Stimulated activated naive B cell treated with anti-CD40 and anti-IgM and Interleukin-4, amounts not matched to agents 10 μg/mL and 1 μg/mL and 100 μg/mL, for 72 hours (primary cell): ENCODE results near the gene CEP95.
"Not testable (repeated sequence)": the region's sequence is repeated elsewhere in the genome, so short reads cannot be mapped to it uniquely, and the experiment has no call there.

Experiments
- ATAC-seq, 2 donors: fragments of 150-1000 bp; cut with Tn5 transposase; replicated peaks; 2 replicates each; pipeline ENCODE4 v1.10.0; 2021; ENCODE audit warnings: moderate library complexity in 1 of 2
- DNase-seq: peaks from one replicate; pipeline ENCODE4 v3.0.0; 2021
- H3K27ac Mint-ChIP-seq: one replicate; pipeline ENCODE4 v1.8.0; 2022; ENCODE audit warnings: mild to moderate bottlenecking, mixed read lengths
- H3K27me3 Mint-ChIP-seq, 2 donors: one replicate each; pipeline ENCODE4 v1.8.0; 2022; ENCODE audit warnings: mixed read lengths in 2 of 2
- H3K36me3 Mint-ChIP-seq, 2 donors: one replicate each; pipeline ENCODE4 v1.8.0; 2022; ENCODE audit warnings: mixed read lengths in 2 of 2, mild to moderate bottlenecking in 1 of 2
- H3K4me1 Mint-ChIP-seq, 2 donors: one replicate each; pipeline ENCODE4 v1.8.0; 2022; ENCODE audit warnings: mixed read lengths in 2 of 2, mild to moderate bottlenecking in 1 of 2
- H3K4me3 Mint-ChIP-seq, 2 donors: one replicate each; pipeline ENCODE4 v1.8.0; 2022; ENCODE audit warnings: mild to moderate bottlenecking in 2 of 2, mixed read lengths in 2 of 2, moderate library complexity in 1 of 2
- H3K9me3 Mint-ChIP-seq, 2 donors: one replicate each; pipeline ENCODE4 v1.8.0; 2022; ENCODE audit warnings: mixed read lengths in 2 of 2, mild to moderate bottlenecking in 1 of 2

The CEP95 gene

GRCh38 chr17:64484380-64484779 lies 22.4 kb upstream of the CEP95 start:
- Mint-ChIP-seq H3K4me3 (no peak overlapping the region), H3K27ac (no peak overlapping the region), H3K36me3 (peaks cover 26 to 31% of the 10 kb centered on the region in 2 donors), H3K4me1 (peaks cover 0 to 5% of the 10 kb centered on the region in 2 donors), H3K27me3 (no peaks in the 10 kb centered on the region), H3K9me3 (no peaks in the 10 kb centered on the region)
- ATAC-seq = no peak
- DNase-seq = no peak

GRCh38 chr17:64488301-64488700 lies 18.5 kb upstream of the CEP95 start:
- DNase-seq = no peak
- peaks cover 33 to 34% of the 10 kb centered on the region in 2 donors for H3K36me3 Mint-ChIP-seq
- peaks cover 0 to 5% of the 10 kb centered on the region in 2 donors for H3K4me1 Mint-ChIP-seq
- H3K4me3 Mint-ChIP-seq = no peak overlapping the region
- no peak overlapping the region for H3K27ac Mint-ChIP-seq
- H3K27me3 Mint-ChIP-seq = no peaks in the 10 kb centered on the region
- ATAC-seq = no peak
- no peaks in the 10 kb centered on the region for H3K9me3 Mint-ChIP-seq

GRCh38 chr17:64491034-64491860 lies 15.5 kb upstream of the CEP95 start:
- H3K27me3 Mint-ChIP-seq = no peaks in the 10 kb centered on the region
- no peak for DNase-seq

GRCh38 chr17:64491994-64492393 lies 14.8 kb upstream of the CEP95 start:
- no peak for ATAC-seq
- no peak overlapping the region for H3K27ac Mint-ChIP-seq

More at GRCh38 chr17:64491034-64491860, 15.5 kb upstream of the CEP95 start:
- no peak overlapping the region for H3K27ac Mint-ChIP-seq
- peak; percentile 76 to 77 for ATAC-seq
- H3K36me3 Mint-ChIP-seq = peaks cover 29 to 34% of the 10 kb centered on the region in 2 donors
- H3K4me3 Mint-ChIP-seq = no peak overlapping the region
- peaks cover 8 to 18% of the 10 kb centered on the region in 2 donors for H3K4me1 Mint-ChIP-seq
- H3K9me3 Mint-ChIP-seq = no peaks in the 10 kb centered on the region

GRCh38 chr17:64492481-64493109 lies 14.2 kb upstream of the CEP95 start:
- ATAC-seq (no peak), DNase-seq (no peak)
- Mint-ChIP-seq H3K27me3 (no peaks in the 10 kb centered on the region), H3K27ac (no peak overlapping the region), H3K4me1 (peaks cover 14 to 28% of the 10 kb centered on the region in 2 donors), H3K36me3 (peaks cover 33 to 41% of the 10 kb centered on the region in 2 donors), H3K4me3 (no peak overlapping the region), H3K9me3 (no peaks in the 10 kb centered on the region)

More at GRCh38 chr17:64491994-64492393, 14.8 kb upstream of the CEP95 start:
- Mint-ChIP-seq H3K36me3 (peaks cover 33 to 41% of the 10 kb centered on the region in 2 donors), H3K4me3 (no peak overlapping the region), H3K4me1 (peaks cover 10 to 22% of the 10 kb centered on the region in 2 donors), H3K27me3 (no peaks in the 10 kb centered on the region), H3K9me3 (no peaks in the 10 kb centered on the region)
- no peak for DNase-seq

GRCh38 chr17:64494121-64494520 lies 12.7 kb upstream of the CEP95 start:
- Mint-ChIP-seq H3K36me3 (peaks cover 39 to 41% of the 10 kb centered on the region in 2 donors), H3K4me1 (peaks cover 24 to 43% of the 10 kb centered on the region in 2 donors), H3K4me3 (peak overlapping the region; percentile 76 to 85), H3K27me3 (no peaks in the 10 kb centered on the region), H3K9me3 (no peaks in the 10 kb centered on the region), H3K27ac (no peak overlapping the region)
- ATAC-seq (no peak), DNase-seq (no peak)

- H3K9me3 Mint-ChIP-seq, H3K27me3 Mint-ChIP-seq, ATAC-seq, DNase-seq: not testable (repeated sequence)
- Mint-ChIP-seq H3K27ac (peak overlapping the region; percentile 83), H3K4me1 (peaks cover 31 to 55% of the 10 kb centered on the region in 2 donors), H3K4me3 (peak overlapping the region; percentile 95 to 97), H3K36me3 (peaks cover 46% of the 10 kb centered on the region in 2 donors)
Observed at GRCh38 chr17:64495300-64495699, 11.5 kb upstream of the CEP95 start.

GRCh38 chr17:64496348-64496785 lies 10.4 kb upstream of the CEP95 start:
- Mint-ChIP-seq H3K9me3 (no peaks in the 10 kb centered on the region), H3K27me3 (no peaks in the 10 kb centered on the region), H3K27ac (peak overlapping the region; percentile 97), H3K4me1 (peaks cover 40 to 66% of the 10 kb centered on the region in 2 donors), H3K36me3 (peaks cover 49 to 52% of the 10 kb centered on the region in 2 donors), H3K4me3 (peak overlapping the region; percentile 95 to 97)
- ATAC-seq (no peak), DNase-seq (no peak)

- ATAC-seq (peak; percentile 81 to 92), DNase-seq (peak; percentile 94)
- Mint-ChIP-seq H3K4me3 (peak within 1 kb of the TSS; percentile 95 to 97), H3K36me3 (peaks cover 48 to 54% of the 10 kb centered on the region in 2 donors), H3K4me1 (peaks cover 46 to 72% of the 10 kb centered on the region in 2 donors), H3K27me3 (no peaks in the 10 kb centered on the region), H3K27ac (peak within 1 kb of the TSS; percentile 97), H3K9me3 (no peaks in the 10 kb centered on the region)
Observed at GRCh38 chr17:64496786-64497564, 9.8 kb upstream of the CEP95 start, which contains the start of gene POLG2. Gene POLG2 (minus strand): TSS chr17:64497054. CDS start chr17:64496968, 86 bp downstream.

GRCh38 chr17:64497565-64498035 lies 9.2 kb upstream of the CEP95 start:
- ATAC-seq = no peak
- Mint-ChIP-seq H3K27me3 (no peaks in the 10 kb centered on the region), H3K36me3 (peaks cover 50 to 61% of the 10 kb centered on the region in 2 donors), H3K4me3 (peak overlapping the region; percentile 95 to 97), H3K4me1 (peaks cover 51 to 78% of the 10 kb centered on the region in 2 donors), H3K27ac (peak overlapping the region; percentile 97), H3K9me3 (no peaks in the 10 kb centered on the region)
- DNase-seq = no peak

GRCh38 chr17:64498308-64499203 lies 8.2 kb upstream of the CEP95 start:
- Mint-ChIP-seq H3K4me3 (peak overlapping the region; percentile 36 to 58), H3K27me3 (no peaks in the 10 kb centered on the region), H3K27ac (peak overlapping the region; percentile 97), H3K4me1 (peaks cover 57 to 78% of the 10 kb centered on the region in 2 donors), H3K36me3 (peaks cover 59 to 69% of the 10 kb centered on the region in 2 donors), H3K9me3 (no peaks in the 10 kb centered on the region)
- no peak for ATAC-seq
- DNase-seq = no peak

GRCh38 chr17:64499805-64500486 lies 6.8 kb upstream of the CEP95 start:
- Mint-ChIP-seq H3K9me3 (no peaks in the 10 kb centered on the region), H3K27me3 (no peaks in the 10 kb centered on the region), H3K36me3 (peaks cover 61 to 69% of the 10 kb centered on the region in 2 donors), H3K27ac (peak overlapping the region; percentile 67), H3K4me1 (peaks cover 57 to 78% of the 10 kb centered on the region in 2 donors), H3K4me3 (peak overlapping the region; percentile 44 to 49)
- ATAC-seq = no peak
- DNase-seq = no peak
